Activated naive CD4-positive, alpha-beta T cell (primary cell): Measurements from ENCODE around the gene KDM2B.
A peak's percentile ranks its signal among the peaks of the same experiment; 100 is the strongest.
"Not testable (repeated sequence)": the region's sequence is repeated elsewhere in the genome, so short reads cannot be mapped to it uniquely, and the experiment has no call there.

ENCODE experiments used
- DNase-seq, 4 experiments: peaks; one replicate each; lab custom pipeline; 2025; lab: John Stamatoyannopoulos, UW

Gene KDM2B

DNA sequence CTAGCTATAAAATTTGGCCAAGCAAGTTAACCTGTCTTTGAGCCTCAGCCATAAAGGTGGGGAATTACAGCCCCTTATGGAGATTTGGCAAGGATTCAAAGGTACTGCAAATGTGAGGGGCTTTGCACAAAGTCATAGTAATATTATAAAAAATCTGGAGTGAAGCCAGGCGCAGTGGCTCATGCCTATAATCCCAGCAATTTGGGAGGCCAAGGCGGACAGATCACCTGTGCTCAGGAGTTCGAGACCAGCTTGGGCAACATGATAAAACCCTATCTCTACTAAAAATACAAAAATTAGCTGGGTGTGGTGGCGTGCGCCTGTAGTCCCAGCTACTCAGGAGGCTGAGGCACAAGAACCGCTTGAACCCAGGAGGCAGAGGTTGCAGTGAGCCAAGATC is 4.1 kb upstream of the KDM2B start:
- DNase-seq = not testable (repeated sequence)

DNA sequence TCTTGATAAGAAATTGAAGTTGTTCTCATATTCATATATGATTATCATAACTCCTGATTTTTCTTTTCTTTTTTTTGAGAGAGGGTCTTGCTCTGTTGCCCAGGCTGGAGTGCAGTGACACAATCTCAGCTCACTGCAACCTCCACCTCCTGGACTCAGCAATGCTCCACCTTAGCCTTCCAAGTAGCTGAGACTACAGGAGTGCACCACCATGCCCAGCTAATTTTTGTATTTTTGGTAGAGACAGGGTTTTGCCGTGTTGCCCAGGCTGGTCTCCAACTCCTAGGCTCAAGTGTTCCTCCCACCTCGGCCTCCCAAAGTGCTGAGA is 2.5 kb upstream of the KDM2B start:
- DNase-seq = not testable (repeated sequence)

DNA sequence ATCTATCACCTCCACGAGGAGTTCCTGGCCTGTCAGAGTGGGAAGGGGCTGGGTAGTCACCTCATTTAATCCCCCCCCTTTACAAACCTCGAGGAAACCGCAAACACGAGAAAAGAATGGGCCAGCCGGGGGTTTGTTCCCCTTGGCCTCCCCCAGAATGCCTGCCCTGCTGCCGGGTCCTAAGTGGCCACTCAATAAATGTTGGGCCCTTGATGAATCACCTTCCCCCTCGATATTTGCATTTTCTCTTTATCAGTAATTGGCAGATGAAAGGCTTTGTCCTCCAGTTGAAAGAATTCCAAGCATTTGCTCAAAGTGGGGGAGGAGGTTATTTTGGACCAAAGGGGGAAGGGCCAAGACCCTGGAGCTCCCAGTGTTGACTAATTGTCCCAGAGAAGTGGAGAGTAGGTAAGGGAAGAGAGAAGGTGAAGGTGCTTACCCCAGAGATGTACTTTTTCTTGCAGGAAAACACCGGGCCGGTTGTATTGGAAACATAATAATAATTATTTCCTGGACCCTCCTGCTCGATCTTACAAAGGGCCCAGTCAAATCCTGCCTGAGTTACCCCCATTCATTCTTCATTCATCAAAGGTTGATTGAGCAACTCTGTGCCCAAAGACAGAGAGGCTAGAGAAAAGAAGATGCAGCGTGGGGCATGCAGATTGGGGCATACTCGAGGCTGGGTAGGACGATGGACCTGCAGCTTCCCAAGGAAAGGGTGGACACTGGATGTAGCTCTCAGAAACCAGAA is 1.9 kb upstream of the KDM2B start:
- DNase-seq = no peak

DNA sequence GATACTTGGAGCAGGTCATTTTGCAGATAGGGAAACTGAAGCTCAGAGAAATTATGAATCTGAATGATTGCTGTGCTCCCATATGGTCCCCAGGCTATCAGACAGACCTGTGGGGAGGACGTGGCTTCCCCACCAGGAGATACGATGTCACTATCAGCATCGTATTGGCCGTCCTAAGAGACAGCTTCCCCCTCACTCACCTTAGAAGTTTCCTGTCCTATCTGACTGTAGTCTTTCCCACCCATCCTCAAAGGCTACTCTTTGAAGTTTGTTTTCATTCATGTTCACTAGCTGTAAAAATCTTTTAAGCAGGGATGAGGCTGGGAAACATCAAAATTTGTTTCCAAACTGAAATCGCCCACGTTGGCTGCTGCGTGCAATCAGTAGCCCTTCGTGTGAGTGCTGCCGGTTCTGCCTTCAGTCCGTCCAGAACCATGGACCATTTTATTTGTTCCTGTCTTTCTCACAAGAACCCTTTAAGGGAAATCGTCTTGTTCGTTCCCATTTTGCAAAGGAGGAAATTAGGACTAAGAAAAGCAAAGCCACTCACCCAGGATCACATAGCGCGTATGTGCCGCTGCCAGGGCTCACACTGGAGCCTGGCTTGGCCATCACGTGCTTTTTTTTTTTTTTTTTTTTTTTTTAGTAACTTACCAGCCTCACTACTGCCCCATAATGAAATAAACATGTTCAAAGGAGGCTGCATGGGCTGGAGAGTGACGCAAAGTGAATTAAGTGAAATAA is 1.0 kb upstream of the KDM2B start:
- no peak for DNase-seq

DNA sequence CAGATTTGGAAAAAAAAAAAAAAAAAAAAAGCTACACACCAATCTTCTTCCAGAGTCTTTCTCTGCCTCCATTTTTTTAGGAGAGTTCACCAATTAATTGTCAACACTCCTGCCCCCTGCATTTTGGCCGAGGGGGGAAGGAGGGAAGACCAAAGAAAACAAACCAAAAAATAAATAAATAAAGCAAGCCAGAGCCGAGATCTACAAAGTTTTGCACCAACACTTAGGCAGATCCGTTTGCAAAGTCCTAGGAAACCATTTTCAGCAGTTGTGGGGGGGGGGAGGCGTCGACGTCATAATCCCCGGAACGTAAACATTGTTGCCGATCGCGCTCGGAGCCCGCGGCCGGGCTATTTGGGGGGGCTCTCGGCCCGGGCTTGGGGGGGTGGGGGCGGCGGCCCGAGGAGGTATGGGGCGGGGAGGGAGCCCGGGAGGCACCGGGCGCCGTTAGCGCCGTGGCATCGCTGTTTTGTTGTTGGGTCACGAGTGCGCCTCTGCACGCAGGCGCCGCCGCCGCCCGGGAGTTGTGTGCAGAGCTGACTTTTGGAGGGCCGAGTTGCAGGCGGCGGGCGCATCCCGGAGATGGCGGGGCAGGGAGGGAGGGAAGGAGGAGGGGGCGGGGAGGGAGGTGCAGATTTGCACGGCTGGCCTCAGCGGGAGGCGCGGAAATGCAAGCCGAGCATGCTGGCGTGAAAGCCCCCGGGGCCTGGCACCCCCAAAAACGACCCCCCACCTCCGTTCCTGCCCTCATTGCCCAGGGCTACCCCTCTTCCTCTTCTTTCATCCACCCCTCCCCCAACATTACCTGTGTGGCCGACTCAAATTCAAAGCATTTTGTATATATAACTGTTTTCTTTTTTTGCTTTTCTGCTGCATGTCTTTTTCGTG is 598 bp downstream of the KDM2B start:
- peak; percentile 27 to 75 (median 64) for DNase-seq

DNA sequence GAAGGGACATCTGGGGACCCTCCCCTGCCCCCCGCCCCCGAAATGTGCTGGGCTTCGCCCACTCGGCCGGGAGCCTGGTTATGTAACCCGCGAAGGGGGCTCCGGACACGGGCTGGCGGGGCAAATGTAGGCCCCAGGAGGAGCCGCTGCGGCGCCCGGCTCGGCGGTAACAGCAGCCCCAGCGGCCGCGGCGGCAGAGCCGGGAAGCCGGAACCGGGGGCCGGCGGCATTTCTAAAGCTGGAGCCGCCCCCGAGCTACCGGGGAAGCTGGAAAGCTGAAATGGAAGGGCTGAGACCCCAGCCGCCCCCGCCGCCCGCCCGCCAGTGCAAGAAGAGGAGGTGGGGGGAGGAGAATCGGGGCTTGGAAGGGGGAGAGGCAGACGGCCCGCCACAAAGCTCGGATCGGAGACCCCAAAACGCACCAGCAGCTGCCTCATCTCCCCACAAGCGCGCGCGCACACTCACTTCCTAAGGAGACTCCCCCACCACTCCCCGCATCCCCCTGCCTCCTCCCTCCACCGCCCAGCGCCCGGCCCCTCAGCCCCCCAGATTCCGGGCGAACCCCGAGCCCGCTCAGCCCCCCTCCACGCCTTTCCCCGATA is 1.5 kb downstream of the KDM2B start:
- peak in 3 of 4 experiments; percentile 11 to 24 (median 24) for DNase-seq

DNA sequence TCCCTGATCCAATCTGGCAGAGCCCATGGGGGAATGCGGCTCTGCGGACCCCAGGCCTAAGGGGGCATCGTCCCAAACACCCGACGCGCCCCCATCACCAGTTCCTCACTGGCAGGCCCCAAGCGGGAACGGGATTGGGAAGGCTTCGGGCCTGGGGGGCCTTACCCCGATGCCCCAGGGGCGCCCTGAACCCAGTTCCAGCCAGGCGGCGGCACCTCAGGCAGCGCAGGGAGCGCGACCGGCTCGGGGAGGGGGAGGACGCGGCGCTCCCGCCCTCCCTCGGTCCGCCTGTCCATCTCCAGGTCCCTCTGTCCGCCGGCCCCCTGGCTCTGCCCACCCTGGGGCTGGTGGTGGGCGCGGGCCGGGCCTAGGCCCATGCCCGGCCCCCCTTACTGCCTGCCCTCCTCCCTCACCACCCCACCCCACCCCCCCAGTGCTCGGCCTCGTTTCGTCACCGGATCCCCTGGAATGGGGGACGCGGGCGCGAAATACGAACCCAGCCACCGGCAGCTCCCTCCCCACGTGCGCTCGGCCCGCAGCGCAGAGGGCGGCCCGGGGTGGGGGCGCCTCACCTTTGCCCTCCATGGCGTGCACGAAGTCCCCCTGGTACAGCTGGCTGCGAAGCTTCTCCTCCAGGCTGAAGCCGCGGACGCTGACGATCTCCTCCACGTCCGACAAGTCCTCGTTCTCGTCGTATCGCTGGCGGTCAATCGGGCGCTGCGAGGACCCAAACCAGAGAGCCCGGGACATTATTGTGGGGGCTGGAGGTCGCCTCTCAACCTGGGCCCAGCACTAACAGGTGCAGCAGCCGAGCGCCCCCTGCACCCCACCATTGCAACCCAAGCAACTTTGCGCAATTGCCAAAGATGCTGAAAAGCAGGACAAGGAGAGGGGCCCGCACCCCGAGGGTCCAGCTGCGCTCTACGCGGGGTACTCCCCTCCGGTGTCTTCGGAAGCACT is 2.3 kb downstream of the KDM2B start:
- peak in 1 of 4 experiments; percentile 23 for DNase-seq

DNA sequence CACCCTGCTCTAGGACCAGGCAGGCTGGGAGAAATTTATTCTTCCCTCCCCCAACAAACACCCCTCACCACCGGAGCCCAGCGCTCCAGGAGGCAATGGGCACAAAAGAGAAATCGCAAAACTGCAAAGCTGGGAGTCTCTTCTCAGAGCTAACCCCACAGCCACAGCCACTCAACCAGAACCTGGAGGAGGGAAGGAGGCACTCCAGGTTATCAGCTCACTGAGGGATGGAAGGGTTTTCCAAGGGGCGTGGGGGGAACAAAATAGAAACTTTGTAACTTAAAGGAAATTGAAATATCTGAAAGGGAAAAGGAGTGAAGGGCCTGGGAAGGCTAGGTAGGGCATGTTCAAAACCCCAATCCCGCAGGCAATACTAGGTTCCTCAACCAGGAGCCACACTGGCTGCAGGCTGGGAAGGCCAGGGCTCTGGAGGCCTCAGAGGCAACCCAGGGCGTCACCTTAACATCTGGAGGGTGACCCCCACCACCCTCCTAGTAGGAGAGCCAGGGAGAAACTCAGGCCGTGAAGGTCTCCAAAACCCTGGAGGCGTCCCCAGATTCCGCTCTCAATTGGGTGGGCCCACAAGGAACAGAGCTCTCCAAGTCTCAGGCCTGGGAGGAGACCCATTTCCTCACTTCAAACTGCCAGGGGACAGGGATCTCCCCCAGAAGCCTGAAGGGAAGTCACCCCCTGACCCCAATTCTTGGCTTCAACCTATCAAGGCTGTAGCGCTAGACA is 3.2 kb downstream of the KDM2B start:
- DNase-seq = no peak

DNA sequence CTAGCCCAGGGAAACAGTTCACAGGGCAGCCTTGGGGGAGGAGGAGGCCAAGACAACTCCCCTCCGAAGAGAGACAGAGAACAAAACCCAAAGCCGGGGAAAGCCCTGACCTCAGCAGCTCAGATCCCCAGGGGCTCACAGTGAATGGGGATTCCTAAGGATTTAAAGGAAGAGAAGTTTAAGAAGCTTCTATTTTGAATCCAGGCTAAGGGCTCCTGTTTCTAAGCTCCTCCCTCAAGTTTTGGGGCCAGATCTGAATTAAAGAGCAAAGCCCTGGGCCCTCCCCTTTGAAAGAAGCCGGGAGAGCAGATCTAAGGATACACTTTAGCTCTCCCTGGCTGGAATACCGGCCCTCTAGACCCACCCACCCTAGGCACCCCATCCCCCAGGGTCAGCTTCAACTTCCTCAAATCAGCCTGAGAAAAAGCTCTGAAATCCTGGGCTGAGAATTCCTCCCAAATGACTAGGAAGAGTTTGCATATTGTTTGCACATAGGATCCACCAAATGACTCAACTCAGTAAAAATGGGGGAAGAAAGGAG is 3.9 kb downstream of the KDM2B start:
- no peak for DNase-seq

DNA sequence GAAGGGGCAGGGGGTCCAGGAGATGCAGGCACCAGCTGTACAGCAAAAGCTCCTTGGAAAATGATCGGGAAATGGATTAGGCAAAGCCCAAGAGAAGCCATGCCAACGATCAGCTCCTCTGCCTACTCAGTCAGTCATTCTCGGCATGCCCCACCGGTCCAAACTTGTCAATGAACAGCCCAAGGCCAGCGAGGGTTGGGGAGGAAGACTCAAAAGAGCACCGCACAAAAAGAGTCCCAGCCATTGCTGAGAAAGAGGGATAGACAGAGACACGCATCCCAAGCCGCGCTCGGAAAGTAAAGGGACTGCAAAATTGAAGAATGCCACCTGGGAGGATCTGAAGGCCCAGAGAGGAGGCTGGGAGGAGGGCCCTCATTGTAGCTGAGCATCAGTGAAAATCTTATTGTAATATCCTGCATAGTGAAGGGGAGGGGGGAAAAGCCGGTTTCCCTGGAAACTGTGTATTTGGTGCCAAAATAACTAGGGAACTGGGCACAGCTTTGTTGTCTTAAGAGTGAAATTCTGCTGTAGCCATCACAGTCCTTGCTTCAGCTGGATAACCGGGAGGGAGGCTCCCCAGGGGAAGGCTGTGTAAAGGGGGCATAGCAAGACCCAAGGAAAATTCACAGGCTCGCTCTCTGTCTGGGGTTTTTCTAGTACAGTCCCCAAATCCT is 4.7 kb downstream of the KDM2B start:
- DNase-seq = no peak

DNA sequence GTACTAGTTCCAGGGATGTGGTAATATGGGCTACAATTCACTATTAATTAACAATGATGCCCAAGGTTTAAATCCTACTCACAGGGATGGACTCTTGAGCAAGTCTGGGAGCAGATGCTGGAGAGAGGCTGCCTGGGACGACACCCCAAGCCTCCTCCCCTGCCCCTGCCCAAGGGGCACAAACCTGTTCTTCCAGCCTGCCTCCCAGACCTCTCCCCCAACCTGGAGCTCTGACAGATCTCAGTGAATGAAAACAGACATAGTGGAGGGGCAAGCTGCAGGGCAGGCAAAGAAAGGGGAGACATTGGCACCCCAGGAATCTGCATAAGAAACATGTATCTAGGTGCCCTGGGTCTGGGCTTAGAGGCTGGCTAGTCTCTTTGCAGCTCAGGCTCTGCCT is 5.8 kb downstream of the KDM2B start:
- DNase-seq = no peak

DNA sequence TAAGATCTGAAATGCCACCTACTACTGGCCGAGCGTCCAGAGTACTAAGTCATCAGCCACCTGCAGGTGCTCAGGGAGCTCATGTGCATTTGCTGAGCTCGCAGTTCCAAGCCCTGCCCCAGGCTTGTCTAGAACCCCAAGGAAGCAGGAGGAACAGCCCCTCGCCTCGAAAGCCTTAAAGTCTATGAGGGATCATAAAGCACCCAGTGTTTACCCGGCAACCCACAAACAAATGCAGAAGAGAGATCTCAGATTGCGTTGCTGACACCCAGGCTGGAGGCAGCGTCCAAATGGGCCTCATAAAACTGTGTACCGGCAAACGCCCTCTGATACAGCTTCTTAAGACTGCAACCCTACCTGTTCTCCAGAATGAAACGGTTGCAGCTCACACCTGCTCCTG is 6.8 kb downstream of the KDM2B start:
- no peak for DNase-seq

DNA sequence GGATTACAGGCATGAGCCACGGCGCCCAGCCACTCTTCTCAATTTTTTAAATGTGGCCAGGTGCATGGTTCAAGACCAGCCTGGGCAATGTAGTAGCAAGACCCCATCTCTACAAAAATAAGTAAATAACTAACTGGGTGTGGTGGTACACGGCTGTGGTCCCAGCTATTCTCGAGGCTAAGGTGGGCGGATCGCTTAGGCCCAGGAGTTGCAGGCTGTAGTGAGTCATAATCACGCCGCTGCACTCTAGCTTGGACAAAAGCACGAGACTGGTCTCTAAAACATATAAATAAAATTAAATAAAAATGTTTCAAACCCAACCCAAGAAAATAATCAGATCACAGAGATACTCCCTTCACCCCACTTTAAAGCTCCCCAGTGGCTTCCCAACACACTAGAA is 8.9 kb downstream of the KDM2B start:
- DNase-seq = no peak

DNA sequence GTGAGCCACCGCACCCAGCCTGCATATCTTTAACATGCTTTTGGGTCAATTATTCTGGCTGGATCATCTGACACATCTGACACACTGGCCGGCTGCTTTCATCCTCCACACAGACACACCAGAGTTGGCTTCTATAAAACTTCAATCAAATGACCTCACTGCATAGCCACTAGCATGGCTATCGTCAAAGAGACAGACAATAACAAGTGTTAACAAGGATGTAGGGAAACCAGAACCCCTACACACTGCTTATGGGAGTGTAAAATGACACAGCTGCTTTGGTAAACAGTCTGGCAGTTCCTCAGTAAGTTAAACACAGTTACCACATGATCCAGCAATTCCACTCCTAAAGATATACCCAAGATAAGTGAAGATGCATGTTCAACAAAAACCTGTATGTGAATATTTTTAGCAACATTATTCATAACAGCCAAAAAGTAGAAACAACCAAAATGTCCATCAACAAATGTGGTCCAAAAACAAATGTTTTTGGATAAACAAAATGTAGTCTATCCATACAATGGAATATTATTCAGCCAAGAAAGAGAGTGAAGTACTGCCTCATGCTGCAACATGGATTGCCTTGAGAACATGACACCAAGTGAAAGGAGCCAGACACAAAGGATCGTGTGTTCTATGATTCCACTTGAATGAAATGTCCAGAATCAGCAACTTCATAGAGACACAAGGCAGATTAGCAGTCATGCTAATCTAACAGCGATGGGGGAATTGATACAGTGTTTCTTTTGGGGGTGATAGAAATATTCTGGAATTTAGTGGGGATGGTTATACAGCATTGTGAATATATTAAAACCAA is 10.1 kb downstream of the KDM2B start:
- DNase-seq = no peak

DNA sequence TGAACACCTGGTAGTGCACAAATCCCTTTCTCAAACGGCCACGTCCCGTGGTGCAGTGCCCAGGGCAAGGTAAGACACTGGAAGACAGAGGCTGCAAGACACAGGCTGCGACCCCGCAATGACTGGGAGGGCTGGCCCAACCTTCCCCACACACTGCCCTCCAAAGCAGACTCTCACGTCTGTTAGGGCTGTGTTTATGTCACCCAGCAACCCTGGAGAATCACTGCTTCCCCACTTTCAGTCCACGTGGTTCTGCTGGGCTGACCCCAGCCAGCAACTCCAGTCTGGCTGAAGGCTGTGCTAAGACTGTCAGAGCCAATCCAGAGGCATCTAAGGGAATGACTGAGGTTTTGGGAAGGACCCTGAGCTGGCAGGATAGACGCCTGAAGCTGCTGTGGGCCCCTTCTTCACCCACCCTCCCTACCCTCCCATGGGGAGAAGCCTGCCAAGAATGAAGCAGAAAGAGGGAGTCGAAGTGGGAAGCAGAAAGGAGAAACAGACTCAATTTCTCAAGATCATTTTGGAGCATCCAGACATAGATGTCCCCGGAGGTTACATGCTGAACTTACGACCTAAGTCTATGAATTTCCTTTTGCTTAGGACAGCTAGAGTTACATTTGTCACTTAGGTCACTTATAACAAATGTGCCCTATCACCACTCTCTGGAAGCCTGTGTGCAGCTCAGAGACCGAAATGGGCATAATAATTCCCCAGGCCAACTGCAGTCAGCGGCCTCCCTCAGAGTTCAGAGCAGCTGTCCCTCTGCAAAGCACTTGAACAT is 11.7 kb downstream of the KDM2B start:
- DNase-seq = no peak

DNA sequence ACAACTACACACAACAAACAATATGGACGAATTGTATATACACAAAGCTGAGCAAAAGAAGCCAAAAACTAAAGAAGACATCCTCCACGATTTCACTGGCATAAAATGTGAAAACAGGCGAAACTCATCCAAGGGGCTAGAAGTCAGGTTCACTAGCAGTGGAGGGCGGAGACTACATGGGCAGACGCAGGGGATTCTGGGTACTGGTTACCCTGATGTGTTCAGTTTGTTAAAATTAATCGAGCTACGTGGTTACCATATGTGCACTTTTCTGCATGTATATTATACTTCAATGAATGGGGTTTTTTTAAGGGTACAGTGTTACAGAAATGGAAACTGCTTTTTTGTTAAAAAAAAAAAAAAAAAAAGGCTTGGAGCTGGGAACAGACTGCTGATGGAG is 12.3 kb downstream of the KDM2B start:
- no peak for DNase-seq

DNA sequence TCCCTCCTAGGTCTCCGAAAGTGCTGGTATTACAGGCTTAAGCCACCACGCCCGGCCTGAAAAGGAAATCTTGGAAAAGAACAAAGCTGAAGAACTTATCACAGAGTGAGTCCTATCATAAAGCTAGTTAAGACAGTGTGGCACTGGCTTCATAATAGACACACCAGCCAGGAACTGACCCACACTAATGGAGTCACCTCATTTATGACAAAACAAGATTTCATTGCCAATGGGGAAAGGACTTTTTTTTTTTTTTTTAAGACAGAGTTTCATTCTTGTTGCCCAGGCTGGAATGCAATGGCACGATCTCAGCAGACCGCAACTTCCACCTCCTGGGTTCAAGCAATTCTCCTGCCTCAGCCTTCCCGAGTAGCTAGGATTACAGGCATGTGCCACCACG is 15.7 kb downstream of the KDM2B start:
- no peak for DNase-seq

DNA sequence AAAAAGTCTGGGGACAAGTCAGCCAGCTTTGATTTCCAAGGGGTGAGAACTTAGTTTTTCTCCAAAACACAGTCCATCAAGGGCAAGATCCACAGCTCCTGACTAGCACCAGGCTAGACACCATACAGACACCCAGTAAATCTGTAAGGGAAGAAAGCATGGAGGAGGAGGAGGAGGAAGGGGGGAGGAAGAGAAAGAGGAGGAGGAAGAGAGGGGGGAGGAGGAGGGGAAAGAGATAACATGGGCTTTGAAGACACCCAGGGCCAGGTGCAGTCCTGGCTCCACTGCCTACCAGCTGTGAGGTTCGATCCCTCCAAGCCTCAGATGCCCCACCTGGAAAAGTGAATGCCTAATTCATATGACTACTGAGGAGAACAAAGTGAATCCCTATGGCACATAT is 18.3 kb downstream of the KDM2B start:
- no peak for DNase-seq
